HS-5 (cell line): ENCODE results near the gene PELO.
"Not testable (repeated sequence)": the region's sequence is repeated elsewhere in the genome, so short reads cannot be mapped to it uniquely, and the experiment has no call there.

ENCODE experiments used
- DNase-seq: peaks from one replicate; pipeline ENCODE4 v3.0.0-alpha.2; 2012; ENCODE audit warnings: low read depth

Gene PELO, protein sequence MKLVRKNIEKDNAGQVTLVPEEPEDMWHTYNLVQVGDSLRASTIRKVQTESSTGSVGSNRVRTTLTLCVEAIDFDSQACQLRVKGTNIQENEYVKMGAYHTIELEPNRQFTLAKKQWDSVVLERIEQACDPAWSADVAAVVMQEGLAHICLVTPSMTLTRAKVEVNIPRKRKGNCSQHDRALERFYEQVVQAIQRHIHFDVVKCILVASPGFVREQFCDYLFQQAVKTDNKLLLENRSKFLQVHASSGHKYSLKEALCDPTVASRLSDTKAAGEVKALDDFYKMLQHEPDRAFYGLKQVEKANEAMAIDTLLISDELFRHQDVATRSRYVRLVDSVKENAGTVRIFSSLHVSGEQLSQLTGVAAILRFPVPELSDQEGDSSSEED

DNA sequence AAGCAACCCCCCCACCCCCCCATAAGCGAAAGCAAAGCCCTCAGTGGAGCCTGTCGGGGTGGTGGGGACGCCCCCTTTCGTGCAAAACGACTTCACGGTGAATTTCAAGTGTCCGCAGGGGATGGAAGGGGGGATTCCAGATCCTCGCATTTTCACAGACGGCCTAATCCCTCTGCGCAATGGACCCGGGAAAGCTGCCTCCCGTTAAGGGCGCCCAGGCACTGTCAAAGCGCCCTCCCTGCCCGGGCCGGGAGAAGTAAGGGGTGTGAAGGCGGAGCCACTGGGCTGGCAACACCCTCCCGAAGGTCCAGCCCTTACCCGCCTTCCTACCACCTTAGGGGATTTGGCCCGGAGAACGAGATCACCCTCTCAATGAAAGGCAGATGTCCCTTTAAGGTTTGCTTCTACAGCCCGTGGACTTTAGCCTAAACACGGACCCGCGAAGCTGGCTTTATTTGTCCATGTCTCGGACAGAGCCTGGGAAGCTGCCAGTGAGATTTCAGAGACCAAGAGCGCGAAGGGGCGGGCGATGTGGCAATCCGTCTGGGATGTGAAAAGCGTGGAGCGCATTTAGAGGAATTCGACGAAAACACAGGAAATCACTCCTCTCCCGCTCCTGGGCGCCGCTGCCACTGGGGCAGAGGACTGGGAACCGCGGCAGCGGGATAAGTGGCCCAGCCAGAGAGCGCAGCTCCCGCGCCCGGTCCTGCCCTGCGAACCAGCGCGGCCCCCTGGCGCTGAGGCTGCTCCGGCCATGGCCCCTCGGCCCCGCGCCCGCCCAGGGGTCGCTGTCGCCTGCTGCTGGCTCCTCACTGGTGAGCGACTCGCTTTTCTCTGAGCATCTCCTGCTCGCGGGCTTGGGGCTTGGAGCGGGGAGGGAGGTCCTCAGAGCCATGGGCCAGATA, at the start of gene PELO, which contains the start of gene ITGA1:
TSS of gene PELO (plus strand) at position 317 of the 905 bp plus-strand sequence. CDS start 12,479 bp downstream, outside the sequence.
TSS of gene ITGA1 (plus strand) at position 317 of the 905 bp plus-strand sequence. CDS start at position 755, 438 bp downstream.
- peak; percentile 81 for DNase-seq

DNA sequence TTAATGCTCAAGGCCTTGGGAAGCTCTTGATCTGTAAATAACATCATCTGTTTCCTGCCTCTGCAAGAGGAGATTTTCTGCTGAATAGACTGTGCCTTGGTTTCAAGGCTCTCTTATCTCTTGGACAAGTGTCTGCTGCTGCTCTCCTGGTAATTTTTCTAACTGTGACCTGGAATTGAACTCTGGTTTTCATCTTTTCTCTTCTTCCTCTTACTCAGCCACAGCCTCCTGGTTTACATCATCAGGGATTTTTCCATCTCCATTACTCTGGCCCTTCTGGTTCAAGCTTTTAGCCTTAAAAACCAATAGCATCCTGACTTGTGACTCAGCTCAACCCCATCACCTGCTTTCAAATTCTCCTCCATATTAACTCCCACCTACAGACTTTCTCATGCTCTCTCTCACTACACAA, 49.6 kb upstream of the PELO start:
- DNase-seq: no peak

DNA sequence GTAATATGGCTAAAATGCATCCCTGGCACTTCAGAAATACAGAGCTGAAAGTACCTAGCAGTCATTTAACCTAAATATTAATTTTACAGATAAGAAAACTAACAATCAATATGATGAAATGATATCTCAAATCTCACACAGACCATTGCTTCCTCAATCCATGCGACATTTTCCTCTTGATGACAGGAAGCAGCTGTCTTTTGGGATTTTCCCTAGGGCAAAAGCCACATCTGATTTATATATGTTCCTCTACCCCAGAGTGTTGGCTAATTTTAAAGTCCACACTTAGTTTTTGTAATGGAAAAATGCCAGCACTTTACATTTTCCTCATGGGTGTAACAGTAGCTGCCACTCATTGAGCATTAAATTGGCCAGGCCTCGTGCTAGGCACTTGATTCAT, 47.7 kb upstream of the PELO start:
- no peak for DNase-seq

DNA sequence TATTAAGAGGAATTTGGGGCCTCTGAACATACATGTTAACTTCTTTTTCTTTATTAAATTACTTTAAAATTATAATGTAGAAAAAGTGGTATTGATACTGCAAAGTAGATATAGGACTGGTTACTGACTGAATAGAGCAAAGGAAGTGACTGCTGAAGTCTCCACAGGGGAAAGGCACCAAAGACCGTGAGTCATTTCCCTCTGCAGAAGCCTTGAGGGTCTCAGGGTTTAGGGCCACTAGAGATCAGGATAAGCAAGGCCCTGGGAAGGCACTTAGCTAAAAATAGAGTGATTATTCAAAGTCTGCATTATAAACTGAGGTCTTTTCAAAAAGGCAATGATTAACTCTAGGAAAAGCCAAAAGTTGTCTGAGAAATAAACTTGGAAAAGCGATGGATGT, 44.7 kb upstream of the PELO start:
- no peak for DNase-seq

DNA sequence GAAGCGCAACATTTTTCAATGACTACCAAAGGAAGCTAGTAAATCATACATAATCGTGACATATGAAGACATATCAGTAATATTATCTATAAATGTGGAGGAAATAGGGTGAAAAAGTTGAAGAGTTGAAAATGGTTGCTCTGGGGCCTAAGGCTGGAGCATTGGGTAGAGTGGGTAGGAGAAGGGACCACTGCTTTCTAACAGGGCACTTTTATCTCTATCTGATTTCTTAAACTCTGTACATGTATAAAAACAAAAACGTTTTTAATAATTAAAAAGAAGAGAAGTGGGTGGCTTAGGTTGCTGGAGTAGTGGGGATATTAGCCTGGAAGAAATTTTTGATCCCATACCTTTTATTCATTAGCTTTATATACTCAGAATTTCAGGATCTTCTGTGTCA, 44.2 kb upstream of the PELO start:
- no peak for DNase-seq

DNA sequence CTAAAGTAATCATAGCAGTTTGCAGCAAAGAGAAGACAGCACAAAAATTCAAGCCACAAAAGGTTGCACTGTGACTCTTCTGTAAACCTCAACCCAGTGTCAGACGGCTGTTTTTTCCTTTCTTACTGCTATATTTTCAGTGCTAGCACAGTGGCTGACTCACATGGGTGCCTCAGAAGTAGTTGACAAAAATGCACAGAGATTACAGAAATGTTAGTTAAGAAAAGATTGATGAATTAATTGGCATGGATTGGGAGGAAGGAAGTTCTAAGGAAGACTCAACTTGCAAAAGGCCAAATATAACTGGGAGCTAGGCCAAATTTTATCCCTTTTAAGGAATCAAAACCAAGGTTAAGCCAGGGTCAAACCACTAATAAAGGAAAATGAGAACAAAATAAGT, 43.7 kb upstream of the PELO start:
- no peak for DNase-seq

DNA sequence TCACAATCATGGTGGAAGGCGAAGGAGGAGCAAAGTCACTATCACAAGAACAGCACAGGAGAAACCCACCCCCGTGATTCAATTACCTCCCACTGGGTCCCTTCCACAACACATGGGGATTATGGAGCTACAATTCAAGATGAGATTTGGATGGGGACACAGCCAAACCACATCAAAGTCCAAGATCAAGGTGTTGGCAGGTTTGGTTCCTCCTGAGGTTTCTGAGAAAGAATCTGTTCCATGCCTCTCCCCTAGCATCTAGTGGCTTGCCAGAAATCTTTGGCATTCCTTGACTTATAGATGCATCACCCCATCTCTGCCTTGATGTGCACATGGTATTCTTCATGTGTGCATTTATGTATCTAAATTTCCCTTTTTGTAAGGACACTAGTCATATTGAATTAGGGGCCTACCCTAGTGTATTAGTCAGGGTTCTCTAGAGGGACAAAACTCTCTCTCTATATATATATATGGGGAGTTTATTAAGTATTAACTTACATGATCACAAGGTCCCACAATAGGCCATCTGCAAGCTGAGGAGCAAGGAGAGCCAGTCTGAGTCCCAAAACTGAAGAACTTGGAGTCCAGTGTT, 42.8 kb upstream of the PELO start:
- DNase-seq: not testable (repeated sequence)

DNA sequence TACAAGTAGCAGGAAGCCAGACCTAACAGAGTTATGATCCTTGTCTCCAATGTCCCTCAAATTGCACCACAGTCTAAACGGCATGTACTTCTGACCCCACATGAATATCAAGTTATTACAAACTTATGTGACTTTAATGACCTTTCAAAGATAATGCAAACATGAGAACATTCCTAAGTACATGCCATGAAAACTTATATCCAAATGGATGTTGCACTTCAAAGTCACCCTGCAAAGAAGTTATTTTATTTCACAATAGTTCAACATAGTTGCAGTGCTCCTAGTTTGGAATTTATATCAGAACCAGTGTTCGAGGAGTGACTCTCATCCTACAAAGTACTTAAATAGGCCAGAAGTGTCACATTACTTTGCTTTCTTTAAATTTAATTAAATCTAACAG, 41.2 kb upstream of the PELO start:
- no peak for DNase-seq

DNA sequence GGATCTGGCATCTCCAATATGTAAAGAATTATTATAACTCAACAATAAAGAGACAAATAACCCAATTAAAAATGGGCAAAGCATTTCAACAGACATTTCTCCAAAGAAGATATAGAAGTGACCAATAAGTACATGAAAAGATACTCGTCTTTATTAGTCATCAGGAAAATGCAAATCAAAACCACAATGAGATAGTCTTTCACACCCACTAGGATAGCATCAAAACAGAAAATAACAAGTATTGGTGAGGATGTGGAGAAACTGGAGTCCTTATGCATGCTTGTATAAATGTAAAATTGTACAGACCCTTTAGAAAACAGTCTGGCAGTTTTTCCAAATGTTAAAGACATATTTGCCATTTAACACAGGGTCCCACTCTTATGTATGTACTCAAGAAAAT, 39.1 kb upstream of the PELO start:
- DNase-seq: no peak

DNA sequence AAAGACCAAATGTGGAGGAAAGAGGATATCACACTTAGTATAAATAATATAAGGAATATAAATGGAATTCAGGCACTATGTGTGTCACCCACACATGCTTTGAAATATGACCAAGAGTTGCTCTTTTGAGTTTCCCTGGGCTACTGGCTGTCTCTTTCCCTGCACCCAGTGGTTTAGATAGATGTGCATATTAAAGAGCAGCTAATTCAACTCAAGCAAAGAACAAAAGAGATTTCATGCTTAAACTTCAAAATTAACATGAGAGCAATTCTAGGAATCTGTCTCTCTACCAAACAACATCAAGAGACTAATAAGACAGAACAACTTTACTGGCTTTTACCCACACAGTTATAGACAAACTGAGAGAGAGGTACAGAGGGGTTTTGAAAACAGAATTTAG, 38.0 kb upstream of the PELO start:
- DNase-seq: no peak

DNA sequence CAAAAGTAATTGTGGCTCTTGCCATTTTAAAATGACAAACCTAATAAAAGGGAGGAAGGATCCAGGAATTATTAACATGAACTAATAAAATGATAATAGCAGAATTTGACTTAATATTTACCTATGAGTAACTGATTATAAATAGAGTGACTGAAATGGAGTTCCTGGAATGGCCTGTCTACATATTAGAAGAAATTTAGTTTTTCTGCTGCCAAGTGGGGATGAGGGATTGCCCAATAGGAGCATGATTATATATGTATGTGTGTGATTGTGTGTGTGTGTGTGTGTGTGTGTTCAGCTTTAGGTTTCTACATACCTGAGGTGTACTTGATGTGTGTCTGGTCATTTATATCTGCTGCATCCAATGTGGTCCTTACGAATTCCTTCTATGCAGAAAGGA, 36.6 kb upstream of the PELO start:
- no peak for DNase-seq

DNA sequence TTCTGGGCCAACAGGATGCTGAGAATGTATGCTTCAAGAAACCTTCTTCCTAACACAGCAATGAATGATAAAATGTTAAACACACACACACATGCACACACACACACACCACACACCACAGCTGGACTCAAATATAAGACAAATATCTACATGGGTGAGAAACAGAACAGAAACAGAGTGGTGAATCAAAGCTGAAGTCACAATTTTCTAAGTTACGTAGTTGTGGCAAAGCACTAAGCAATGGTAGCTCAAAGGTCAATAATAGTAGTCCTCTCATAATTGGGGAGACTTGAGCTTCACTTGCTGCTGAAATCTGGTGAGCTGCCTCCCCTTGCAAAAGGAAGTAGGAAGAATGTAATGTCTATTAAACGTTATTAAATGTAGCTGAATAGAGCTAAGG, 33.7 kb upstream of the PELO start:
- no peak for DNase-seq

DNA sequence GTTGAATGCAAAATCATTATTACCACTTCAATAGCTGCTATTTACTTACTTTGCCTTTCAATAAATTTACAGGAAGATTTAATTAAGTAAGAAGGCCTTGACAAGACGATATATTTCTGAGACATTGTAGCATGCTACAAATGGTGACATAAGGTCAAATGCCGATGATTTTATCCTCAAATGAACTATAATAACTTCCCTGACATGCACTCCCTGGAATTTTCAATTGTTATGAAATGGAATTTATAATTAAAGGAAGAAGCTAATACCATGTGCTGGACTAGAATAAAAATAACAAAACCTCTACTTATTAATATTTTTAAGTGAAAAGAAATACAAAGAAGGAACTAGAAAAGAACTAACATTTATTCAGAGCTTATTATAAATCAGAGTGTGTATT, 30.2 kb upstream of the PELO start:
- DNase-seq: no peak

DNA sequence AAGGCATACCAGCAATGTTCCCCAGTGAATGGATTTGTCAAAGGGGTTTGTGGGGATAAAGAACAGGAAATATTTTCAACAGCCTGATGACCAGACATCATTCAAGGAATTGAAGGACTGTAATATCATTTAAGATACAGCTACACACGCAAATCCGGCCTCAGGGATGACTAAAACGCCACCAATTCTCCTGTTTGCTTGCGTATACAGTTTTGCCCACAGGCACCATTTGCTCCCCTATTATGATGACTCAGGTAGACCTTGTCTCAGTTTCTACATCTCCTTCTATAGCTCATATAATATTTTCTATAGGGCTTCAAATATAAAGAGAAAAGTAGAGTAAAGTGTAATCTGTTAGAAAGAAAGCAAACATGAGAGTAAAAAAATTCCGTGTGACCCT, 29.7 kb upstream of the PELO start:
- DNase-seq: no peak

DNA sequence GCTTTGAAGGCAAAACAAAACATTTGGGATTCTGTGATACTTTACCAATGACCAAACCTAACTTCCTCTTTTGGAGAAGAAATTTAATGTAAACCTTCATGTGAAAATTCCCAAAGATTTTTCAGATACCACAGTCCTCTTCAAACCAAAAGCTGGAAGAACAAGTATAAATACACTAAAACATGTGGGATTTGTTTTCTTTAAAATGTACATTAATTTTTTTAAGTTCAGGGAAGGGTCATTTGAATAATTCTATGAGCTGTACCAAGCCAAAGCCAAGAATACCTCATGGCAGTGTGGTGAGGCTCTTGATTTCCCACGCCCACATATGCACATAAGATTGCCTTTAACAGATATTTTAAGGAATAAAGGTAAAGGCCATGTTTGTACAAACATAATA, 28.4 kb upstream of the PELO start:
- DNase-seq: no peak

DNA sequence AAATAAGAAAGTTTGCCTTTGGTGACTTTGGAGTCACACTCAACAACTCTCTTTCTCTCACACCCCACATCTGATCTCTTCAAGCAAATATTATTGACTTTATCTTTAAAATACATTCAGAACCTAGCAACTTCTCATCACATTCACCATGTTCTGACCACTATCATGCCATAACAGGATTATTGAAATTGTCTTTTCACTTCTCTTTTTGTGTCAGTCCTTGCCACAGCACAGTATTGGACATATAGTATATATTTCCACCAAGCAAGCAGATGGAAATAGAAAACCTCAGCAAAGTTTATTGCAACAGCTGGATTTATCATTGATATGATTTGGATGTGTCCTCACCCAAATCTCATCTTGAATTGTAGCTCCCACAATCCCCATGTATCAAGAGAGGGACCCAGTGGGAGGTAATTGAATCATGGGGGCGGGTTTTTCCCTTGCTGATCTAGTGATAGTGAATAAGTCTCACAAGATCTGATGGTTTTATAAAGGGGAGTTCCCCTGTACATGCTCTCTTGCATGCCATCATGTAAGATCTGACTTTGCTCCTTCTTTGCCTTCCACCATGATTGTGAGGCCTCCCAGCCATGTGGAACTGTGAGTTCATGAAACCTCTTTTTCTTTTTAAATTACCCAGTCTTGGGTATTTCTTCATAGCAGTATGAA, 26.9 kb upstream of the PELO start:
- no peak for DNase-seq

DNA sequence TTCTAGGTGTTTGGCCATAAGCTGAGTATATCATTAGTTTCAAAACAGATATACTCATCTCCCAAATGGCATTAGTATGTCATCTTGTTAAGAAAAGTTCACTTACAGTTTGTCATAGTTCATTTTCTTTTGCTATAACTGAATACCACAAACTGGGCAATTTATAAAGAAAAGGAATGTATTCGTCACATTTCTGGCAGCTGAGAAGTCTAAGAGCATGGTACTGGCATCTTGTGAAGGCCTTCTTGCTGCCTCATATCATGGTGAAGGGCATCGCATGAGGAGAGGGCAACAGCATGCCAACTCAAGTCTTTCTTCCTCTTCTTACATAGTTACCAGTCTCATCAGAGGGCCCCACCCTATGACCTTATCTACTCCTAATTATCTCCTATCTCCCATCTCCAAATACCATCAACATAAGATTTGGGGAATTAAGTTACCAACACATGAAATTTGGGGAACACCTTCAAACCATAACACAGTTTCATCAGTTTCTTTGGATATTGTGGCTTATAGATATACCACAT, 20.4 kb upstream of the PELO start:
- DNase-seq: no peak

DNA sequence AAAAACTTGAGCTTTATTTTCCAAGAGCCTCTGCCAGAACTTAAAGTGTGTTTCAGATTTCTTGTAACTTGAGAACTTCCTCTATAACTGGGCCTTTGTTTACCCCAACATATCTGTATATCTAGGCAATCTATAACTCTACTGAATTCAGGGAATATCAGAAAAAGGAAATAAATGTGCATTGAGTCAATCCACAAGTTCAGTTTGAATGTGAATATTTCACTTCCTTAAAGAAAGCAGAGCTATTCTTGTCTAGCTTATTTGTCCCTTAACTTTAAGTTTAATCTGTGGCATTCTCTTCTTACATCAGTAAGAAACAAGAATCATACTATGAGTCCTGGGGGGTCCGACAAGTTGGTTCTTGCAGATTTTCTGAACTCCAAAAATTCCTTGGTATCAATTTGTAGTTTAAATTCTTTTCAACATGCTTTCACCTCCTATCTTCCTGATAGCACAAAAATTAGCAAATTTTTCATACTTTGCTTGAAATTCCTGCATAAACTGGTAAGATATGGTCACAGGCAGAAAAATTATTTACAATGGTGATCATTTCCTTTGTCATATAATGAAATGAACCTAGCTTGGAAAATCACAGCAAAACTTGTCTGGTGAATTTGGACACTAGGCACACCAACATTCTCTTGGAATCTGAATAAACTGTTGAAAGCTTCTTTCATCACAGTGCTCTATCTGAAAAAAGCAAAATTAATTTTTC, 19.8 kb upstream of the PELO start:
- no peak for DNase-seq

DNA sequence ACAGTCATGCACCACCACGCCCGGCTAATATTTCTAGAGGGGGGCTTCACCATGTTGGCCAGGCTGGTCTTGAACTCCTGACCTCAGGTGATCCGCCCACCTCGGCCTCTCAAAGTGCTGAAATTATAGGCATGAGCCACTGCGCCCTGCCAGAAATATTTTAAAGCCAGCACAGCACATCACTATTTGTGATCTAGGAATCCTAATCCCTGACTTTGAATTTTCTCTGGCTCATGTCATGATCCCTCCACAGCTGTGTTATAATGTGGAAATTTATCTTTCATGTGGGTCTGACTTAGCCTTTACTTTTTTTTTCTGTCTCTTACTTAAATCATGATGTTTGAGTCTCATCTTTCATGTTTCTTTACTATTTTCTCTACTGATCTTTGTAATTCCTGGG, 18.7 kb upstream of the PELO start:
- DNase-seq: no peak

DNA sequence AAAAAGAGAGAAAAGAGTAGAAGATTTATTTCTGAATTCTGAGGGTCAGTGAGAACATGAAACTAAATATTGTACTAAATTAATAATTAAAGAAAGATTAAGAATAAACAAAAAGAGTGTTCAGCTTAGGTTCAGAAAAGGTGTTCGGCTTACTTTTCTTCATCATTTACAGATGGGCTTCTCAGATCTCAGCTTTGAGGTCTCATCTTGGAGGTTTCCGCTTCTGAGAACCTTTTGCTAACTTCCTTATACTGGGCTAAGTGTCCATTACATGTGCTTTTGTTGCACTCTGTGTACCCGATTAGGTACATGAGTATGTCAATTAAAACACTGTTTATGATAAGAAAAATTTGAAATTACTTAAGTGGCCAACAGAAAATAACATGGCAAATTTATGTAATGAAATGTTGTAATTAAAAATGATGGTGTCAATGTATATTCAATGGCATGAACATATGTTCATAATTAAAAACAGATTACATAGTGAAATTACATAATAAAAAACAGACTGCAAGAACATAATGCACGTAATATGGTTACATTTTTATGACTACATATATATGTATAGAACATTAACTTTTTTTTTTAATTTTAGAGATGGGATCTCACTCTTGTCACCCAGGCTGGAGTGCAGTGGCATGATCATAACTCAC, 17.3 kb upstream of the PELO start:
- no peak for DNase-seq
